K562 (cell line): Measurements from ENCODE around the gene EFCAB13. TPM values are rescaled to one million over a fixed set of nuclear protein-coding genes. Genes with fewer than 3 reads are reported as not detected.
A peak's percentile ranks its signal among the peaks of the same experiment; 100 is the strongest.

ENCODE experiments used
- ASH1L ChIP-seq: fragments of 450-650 bp; IDR thresholded peaks from 2 replicates; pipeline ENCODE4 v1.6.1; 2018; ENCODE audit warnings: borderline replicate concordance, mild to moderate bottlenecking, low read depth; ENCODE audit not compliant: partially characterized antibody
- CBFA2T3 ChIP-seq: fragments of 450-650 bp; IDR thresholded peaks from 2 replicates; pipeline ENCODE4 v1.6.1; 2017
- ELK3 ChIP-seq: fragments of 450-650 bp; formaldehyde crosslinking; IDR thresholded peaks from 2 replicates; pipeline ENCODE4 v1.4.0; 2020; ENCODE audit warnings: mild to moderate bottlenecking
- HMG20A ChIP-seq: fragments of 450-650 bp; formaldehyde crosslinking; conservative IDR thresholded peaks from 2 replicates; pipeline ENCODE4 v1.4.0; 2020; ENCODE audit warnings: mild to moderate bottlenecking, mixed read lengths
- HOMEZ ChIP-seq: fragments of 250-450 bp; sonication (Bioruptor Pico); IDR thresholded peaks from 2 replicates; pipeline ENCODE4 v1.4.0; 2020; ENCODE audit warnings: mild to moderate bottlenecking, moderate library complexity
- KDM1A ChIP-seq, 2 experiments: fragments of 450-650 bp; IDR thresholded peaks; 2 replicates each; pipeline ENCODE4 v1.6.1; 2016; ENCODE audit warnings: mild to moderate bottlenecking in 2 of 2
- KLF10 ChIP-seq: fragments of 250-450 bp; sonication (Bioruptor Pico); IDR thresholded peaks from 2 replicates; pipeline ENCODE4 v1.6.1; 2021; ENCODE audit warnings: matching md5 sums
- MEIS2 ChIP-seq: fragments of 450-650 bp; IDR thresholded peaks from 2 replicates; pipeline ENCODE4 v1.6.1; 2014; ENCODE audit warnings: mild to moderate bottlenecking; ENCODE audit not compliant: partially characterized antibody
- NCOA4 ChIP-seq: fragments of 450-650 bp; IDR thresholded peaks from 2 replicates; pipeline ENCODE4 v1.6.1; 2018; ENCODE audit warnings: mild to moderate bottlenecking; ENCODE audit not compliant: partially characterized antibody
- NFIX ChIP-seq: fragments of 250-450 bp; sonication (Bioruptor Pico); IDR thresholded peaks from 2 replicates; pipeline ENCODE4 v1.4.0; 2020; ENCODE audit warnings: low read depth, mild to moderate bottlenecking, moderate library complexity
- SRSF9 ChIP-seq: fragments of 200-400 bp; formaldehyde crosslinking; IDR thresholded peaks from 2 replicates; pipeline ENCODE4 v1.6.1; 2017; ENCODE audit warnings: low read depth, low read length, borderline replicate concordance
- XRCC3 ChIP-seq: fragments of 450-650 bp; IDR thresholded peaks from 2 replicates; pipeline ENCODE4 v1.6.1; 2017; ENCODE audit warnings: mild to moderate bottlenecking, moderate library complexity
- ZNF316 ChIP-seq: fragments of 450-650 bp; IDR thresholded peaks from 2 replicates; pipeline ENCODE4 v1.6.1; 2016
- ZNF324 ChIP-seq: fragments of 250-450 bp; sonication (Bioruptor Pico); IDR thresholded peaks from 2 replicates; pipeline ENCODE4 v1.4.0; 2020; ENCODE audit warnings: mild to moderate bottlenecking
- polyA plus RNA-seq, 8 experiments: library from polyadenylated mRNA; depleted of rRNA in 4 of 8; stranded (reverse) in 5 of 8; unstranded in 3 of 8; fragments of >200 nt; fragmentation: Nextera tagmentation in 2 of 8; fragmentation: Illumina TruSeq in 1 of 8; extraction: Ambion mirVana in 2 of 8; extraction: Trizol in 1 of 8; gene quantifications; 2 replicates each; pipeline versions ENCODE4 v1.2.1 to v1.2.3, GENCODE V29; 2011 to 2014; ENCODE audit warnings: inconsistent platforms in 1 of 8, missing spikeins in 1 of 8
- total RNA-seq, 7 experiments: library from RNA; depleted of rRNA in 6 of 7; stranded (reverse); fragments of >200 nt in 6 of 7; fragmentation: Illumina TruSeq in 2 of 7; extraction: Trizol in 2 of 7; gene quantifications; 2 replicates each; pipeline versions ENCODE4 v1.2.1 to v1.2.3, GENCODE V29; 2011 to 2021; ENCODE audit warnings: low replicate concordance in 1 of 7
- TF ChIP-seq, protein P1 (sequence below): sonication (generic); formaldehyde crosslinking; IDR thresholded peaks from 2 replicates; pipeline ENCODE4 v1.4.0; 2020; ENCODE audit warnings: mild to moderate bottlenecking, missing genetic modification reagents

The EFCAB13 gene
- total and polyA plus RNA-seq, 9 of the 15 experiments (the other 6 are each of a cell fraction or from before 2014, with no cell fraction given): 0.32 to 1.3 (median 0.95) TPM

GRCh38 chr17:47286198-47286914 lies 37.4 kb upstream of the EFCAB13 start (continued):
- TF ChIP-seq ELK3 (CRISPR knock-in tag): no peak
- TF ChIP-seq CBFA2T3: peak; percentile 64
- TF ChIP-seq ZNF324 (CRISPR knock-in tag): no peak
- TF ChIP-seq MEIS2: peak; percentile 3
- TF ChIP-seq ASH1L: no peak
- no peak for TF ChIP-seq NCOA4
- TF ChIP-seq ZNF316: no peak
- no peak for TF ChIP-seq SRSF9
- no peak for TF ChIP-seq KDM1A (IDR thresholded peaks at IDR 0.05)
- TF ChIP-seq XRCC3: no peak
- no peak for TF ChIP-seq HOMEZ (CRISPR knock-in tag)
- no peak for TF ChIP-seq KLF10 (CRISPR knock-in tag)
- TF ChIP-seq NFIX (CRISPR knock-in tag): no peak
- TF ChIP-seq, protein P1, sequence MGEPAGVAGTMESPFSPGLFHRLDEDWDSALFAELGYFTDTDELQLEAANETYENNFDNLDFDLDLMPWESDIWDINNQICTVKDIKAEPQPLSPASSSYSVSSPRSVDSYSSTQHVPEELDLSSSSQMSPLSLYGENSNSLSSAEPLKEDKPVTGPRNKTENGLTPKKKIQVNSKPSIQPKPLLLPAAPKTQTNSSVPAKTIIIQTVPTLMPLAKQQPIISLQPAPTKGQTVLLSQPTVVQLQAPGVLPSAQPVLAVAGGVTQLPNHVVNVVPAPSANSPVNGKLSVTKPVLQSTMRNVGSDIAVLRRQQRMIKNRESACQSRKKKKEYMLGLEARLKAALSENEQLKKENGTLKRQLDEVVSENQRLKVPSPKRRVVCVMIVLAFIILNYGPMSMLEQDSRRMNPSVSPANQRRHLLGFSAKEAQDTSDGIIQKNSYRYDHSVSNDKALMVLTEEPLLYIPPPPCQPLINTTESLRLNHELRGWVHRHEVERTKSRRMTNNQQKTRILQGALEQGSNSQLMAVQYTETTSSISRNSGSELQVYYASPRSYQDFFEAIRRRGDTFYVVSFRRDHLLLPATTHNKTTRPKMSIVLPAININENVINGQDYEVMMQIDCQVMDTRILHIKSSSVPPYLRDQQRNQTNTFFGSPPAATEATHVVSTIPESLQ (CRISPR knock-in tag): no peak
- TF ChIP-seq HMG20A: no peak
